Breast epithelium (tissue), 3 donors: ENCODE results near the gene WNT4.

ENCODE experiments used
- POLR2A ChIP-seq: fragments of 450-650 bp; IDR thresholded peaks from one replicate; pipeline ENCODE4 v1.6.1; 2016; ENCODE audit warnings: antibody characterized with exemption, mild to moderate bottlenecking, moderate library complexity
- TF ChIP-seq, protein P1 (sequence below), 3 donors: fragments of 450-650 bp; IDR thresholded peaks; one replicate each; pipeline ENCODE4 v1.5.1; 2016 to 2017; ENCODE audit warnings: antibody characterized with exemption in 3 of 3, mild to moderate bottlenecking in 3 of 3, moderate library complexity in 3 of 3

DNA sequence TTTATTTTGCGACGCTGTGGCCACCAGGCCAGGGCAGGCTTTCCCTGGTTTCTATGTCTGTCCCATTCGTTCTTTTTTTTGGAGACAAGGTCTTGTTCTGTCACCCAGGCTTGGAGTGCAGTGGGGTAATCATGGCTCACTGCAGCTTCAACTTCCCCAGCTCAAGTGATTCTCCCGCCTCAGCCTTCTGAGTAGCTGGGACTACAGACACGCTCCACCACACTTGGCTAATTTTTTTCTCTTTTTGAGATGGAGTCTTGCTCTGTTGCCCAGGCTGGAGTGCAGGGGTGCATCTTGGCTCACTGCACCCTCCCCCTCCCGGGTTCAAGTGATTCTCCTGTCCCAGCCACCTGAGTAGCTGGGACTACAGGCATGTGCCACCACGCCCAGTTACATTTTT, 43.4 kb upstream of the WNT4 start:
- TF ChIP-seq, protein P1, sequence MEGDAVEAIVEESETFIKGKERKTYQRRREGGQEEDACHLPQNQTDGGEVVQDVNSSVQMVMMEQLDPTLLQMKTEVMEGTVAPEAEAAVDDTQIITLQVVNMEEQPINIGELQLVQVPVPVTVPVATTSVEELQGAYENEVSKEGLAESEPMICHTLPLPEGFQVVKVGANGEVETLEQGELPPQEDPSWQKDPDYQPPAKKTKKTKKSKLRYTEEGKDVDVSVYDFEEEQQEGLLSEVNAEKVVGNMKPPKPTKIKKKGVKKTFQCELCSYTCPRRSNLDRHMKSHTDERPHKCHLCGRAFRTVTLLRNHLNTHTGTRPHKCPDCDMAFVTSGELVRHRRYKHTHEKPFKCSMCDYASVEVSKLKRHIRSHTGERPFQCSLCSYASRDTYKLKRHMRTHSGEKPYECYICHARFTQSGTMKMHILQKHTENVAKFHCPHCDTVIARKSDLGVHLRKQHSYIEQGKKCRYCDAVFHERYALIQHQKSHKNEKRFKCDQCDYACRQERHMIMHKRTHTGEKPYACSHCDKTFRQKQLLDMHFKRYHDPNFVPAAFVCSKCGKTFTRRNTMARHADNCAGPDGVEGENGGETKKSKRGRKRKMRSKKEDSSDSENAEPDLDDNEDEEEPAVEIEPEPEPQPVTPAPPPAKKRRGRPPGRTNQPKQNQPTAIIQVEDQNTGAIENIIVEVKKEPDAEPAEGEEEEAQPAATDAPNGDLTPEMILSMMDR (IDR thresholded peaks at IDR 0.05), result no peak
- no peak for TF ChIP-seq POLR2A
